ENCODE data around the gene PTPRCAP.

GRCh38 chr11:67442504-67443404 lies 5.3 kb upstream of the PTPRCAP start:
- TF ChIP-seq EZH2 (IDR thresholded peaks at IDR 0.05) (no peak), POLR2AphosphoS5 (IDR thresholded peaks at IDR 0.05; ENCODE audit: borderline replicate concordance, low read depth, low read length) (no peak), FOXP2 (optimal IDR thresholded peaks at IDR 0.05; ENCODE audit: control extremely low read depth, extremely low read length, insufficient read depth) (no peak)

Measured in SK-N-MC (cell line).